GM18870 (cell line): ENCODE data around the gene OTUB1.

Experiments
- ATAC-seq: cut with Tn5 transposase; IDR thresholded peaks from one replicate; pipeline ENCODE4 v1.9.1; 2021; ENCODE audit warnings: moderate library complexity; ENCODE audit not compliant: unreplicated experiment

OTUB1 gene

DNA sequence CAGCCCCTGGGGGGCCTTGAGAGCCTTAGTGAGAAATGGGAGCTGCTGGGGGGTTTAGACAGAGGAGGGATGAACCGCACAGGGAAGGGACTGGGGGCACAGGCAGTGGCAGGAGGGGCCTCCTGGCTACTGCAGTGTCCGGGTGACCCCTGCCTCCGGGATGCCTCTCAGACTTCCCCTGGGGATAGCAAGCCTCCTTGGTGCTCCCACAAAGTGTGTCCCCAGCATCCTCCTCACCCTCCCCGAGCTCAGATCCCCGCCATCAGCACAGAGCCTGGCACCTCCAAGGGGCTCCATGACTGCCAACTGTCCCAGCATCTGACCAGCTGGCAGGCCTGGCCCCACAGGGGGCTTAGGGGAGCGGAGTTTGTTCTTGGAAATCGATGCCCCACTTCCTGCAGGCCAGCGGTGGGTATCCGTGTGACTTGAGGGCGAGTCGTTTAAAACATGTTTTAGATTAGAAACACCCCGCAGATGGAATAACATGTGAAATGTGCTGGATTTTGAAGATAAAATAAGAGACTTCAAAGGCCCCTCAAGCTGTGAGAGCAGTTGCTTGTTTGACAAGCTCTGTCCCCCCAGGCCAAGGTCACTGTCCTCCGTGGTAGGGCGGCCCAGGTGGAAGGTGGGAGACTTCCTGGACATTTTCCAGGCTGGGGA is 36.0 kb downstream of the OTUB1 start:
- ATAC-seq: no peak

DNA sequence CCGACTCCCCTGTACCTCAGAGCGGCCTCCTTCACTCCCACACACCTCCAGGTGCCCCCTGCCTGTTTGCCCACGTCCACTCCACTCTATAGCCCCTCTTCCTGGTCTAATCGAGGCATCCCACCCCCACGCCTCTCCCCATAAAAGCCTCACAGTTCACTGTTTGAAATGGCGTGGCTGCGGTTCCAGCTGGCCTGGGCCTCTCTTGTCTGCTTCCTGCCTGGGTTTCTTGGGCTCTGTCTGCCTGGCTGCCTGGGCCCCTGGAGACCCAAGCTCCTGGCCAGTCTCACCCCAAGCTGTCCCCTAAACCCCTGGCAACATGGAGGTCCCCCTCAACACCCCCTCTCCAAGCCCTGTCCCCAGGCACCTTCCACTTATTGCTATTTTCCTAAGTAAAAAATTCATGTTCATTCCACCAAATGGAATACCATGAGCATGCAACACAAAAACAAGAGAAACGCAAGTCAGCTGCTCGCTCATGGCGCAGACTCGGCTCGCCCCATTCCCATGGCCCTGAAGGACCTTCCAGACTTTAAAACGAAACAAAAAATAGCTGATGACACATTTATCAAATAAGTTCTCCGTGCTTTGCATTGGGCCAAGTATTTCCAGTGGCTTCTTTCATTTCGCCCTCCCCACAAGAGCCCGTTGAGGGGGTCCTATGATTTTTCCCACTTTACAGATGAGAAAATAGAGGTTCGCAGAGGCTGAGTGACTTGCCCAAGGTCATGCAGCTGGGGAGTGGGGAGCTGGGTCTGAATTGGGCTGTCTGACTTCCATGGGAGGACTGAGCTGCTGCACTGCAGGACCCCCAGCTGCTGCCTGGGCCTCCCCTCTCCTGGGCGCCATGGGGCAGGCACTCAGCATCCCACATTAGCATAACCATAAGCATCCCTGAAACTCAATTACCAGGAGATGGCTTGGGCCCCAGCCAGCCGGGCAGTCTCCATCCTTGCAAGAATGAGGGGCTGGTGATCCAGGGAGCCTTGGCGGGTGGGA is 37.8 kb downstream of the OTUB1 start:
- no peak for ATAC-seq

DNA sequence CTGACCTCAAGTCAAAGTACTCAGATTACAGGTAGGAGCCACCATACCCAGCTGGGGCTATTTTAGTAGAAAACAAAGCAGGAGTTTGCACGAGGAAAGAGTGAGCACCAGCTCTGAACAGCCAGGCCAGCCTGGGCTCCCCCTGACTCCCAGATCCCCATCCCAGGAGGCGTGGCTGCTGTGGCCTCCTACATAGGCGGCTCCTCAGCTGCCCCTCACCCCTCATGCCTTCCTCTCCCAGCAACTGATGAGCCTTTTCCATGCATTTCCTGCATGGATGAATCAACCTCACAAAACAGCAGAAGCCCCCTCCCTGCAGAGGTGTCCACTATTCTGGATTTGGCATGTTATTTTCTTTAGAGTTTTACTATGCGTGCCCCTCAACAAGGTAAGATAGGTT is 39.0 kb downstream of the OTUB1 start:
- ATAC-seq: no peak

DNA sequence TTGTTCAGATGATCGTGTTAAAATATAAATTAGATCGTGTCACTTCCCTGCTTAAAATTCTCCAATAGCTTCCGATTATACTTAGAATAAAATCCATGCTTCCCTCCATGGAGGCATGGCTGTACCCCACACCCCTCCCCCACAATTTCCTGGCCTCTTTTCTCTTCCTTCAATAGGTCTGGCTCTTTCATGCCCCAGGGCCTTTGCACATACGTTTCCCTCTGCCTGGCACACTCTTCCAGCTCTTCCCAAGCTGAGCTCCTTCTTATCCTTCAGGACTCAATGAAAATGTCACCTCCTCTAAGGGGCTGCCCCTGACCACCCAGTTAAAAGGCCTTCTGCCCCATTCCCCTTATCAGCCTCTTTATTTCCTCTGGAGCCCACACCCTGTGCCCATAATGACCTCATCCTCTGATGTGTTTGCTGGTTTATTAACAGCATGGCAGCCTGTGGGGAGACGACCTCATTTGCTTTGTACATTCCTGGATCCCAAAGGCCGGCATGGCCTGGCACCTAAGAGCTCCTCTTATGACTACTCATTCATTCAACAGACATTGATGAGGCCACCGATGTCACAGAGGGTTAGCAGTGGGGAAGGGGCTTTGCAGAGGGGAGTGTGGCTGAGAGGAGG is 40.5 kb downstream of the OTUB1 start:
- ATAC-seq: no peak

DNA sequence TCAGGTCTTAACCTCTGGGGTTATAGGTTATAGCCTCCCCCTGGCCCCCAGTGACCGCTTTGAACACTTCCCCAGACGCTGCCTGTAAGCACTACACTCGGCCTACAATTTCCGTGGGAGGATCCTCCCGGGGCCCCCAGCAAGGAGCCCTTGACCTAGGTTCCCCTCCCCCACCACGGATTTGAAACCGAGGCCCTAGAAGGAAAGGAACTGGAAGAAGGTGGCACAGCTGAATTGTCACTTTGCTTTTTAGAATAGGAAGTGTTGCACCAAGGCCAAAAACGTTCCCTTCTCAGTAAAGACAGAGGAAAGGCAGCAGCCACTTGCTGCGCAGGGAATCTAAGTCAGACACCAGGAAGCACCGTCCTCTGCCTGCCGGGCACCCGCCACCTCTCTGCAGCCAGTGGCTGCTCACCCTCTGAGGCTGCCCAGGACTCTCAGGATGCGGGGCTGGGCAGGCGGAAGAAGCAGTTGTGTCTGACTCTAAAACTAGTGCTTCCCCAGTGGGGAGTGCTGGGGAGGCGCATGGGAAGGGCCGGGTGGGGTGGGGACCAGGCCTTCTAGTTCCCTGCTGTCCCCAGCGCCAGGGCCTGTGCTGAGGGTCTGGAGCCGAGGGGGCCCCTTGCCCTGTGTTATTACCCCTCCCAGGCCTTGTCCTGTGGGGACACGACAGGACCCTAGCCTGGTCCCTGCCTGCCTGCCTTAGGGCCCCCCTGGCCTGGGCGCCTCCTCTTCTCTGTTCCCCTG is 41.6 kb downstream of the OTUB1 start:
- no peak for ATAC-seq

DNA sequence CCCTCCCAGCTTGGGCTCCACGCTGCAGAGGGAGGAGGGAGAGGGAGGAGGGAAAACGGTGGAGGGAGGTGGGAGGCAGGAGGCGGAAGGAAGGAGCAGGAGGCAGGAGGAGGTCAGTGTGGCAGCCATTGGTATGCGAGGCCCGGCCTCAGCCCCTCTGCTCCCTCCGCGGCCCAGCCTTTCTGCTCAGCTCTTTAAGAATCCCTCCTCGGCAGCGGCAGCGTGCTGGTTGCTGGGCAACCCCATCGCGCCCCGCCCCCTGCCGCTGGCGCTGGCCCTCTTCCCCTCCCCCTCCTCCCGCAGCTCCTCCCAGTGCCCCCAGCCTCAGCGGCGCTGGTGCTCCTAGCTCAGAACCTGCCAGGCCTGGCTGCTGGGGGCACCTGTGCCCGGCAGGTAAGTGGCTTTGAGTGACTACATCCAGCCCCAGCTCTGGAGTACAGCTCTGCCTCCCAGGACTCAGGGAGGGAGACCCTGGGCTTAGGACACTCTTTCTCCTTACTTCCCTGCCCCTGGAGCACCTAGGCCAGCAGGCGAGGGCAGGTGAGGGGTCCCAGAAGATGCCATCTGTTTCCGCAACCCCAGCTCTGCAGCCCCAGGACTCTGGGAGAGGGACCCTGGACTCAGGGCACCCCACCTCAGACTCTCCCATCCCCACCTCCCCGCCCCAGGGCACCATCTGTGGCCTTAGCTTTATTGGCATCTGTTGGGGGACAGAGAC is 42.3 kb downstream of the OTUB1 start:
- no peak for ATAC-seq

DNA sequence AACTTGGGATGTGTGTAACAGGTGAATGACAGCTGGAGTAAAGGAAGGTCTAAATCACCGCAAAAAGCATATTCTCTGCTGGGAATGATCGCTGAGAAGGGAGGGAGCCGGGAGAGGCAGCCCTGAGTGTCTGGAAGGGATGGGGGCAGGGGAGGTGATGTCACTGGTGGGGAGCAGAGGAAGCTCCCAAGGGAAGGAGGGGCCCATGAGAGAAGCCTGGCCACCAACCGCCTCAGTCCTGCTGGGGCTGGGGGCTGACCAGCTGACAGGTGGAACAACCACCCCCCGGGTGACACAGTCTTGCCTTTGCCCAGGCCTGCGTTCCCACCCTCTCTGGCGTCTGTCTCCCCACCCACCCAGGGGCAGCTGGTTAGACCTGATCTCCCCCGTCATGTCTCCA is 43.5 kb downstream of the OTUB1 start:
- no peak for ATAC-seq

DNA sequence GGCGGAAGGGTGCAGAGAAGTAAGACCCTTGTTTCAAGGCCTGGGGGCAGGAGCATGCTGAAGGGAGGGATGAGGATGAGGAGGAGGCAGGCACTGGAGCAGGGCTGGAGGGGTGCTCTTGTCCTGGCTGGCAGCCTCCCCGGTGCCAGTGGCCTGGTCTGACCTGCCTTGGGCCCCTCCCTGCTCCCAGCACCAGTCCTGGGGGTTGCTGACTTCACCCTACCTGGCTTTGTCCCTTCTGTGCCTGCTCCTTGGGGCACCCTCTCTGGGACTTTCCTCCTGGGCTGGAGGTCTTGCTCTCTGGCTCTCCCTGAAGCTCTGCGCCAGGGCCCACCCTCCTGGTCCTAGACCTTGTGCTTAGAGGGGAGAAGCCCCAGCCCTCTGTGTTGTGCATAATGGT is 44.8 kb downstream of the OTUB1 start:
- no peak for ATAC-seq

DNA sequence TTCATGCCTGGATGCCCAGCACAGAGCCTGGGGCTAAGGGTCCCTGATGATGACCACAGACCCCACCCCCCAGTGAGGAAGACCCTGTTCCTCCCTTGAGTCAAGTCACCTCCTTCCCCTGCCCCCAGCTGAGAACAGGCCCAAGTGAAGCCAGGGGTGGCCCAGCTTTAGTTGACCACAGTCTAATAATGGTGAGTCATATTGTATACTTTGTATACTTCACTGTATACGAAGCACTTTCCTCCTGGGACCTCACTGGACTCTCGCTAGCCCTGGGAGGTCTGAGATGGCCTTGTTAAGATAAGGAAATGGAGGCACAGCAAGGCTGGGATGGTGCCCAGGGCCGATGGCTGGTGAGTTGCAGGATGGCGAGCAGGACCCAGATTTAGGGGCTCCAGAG is 45.8 kb downstream of the OTUB1 start:
- ATAC-seq: no peak

DNA sequence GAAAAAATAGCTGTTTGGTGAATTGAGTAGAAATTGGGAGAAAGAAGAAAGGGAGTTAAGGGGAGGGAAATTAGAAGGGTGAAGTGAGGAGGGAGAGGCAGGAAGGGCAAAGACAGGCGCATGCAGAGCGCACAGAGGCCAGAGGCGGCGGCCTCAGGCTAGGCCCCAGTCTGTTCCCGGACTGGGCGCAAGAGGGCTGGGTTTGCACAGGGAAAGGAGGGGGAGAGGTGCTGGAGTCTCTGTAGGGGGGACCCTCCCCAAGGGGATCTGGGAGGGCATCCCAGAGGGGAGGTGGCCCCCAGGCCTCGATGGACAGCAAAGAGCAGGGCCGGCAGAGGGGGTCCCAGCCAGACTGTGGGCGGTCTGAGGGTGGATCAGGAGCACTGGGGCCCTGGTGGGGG is 48.2 kb downstream of the OTUB1 start:
- ATAC-seq: no peak

DNA sequence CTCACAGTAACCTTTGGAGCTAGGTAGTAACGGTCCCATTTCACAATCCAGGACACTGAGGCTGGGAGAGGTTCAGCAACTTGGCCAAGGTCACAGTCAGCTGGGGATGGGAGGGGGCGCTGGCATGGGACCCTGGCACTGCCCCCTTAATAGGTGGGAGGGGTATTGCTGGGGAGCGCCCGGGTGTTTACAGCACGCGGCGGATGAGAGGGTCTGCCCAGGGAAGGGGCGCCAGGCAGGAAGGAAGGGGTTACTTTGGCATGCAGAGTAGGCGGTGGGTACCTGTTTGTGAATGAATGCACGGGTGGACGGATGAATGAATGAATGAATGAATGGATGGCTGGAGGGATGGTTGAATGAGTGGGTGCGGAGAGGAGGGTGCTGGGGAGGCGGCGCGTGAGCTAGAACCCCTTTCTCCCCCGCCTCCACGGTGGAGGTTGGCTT is 48.9 kb downstream of the OTUB1 start:
- no peak for ATAC-seq

DNA sequence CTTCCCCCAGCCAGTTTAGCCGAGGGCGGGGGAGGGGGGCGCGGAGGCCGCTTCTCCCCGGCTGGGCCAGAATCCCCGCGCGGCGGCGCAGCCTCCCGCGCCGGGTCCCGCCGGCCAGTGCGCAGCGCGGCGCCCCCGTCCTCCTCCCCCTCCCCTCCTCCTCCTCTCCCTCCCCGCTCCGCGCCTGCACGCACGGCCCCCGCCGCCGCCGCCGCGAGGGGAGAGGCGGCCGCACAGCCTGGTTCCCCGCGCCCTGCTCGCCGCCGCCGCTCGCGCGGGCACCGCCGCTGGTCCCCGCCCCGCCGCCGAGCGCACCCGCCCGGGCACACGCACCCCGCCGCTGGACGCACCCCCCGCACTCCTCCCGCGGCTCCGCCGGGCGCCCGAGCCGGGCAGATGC is 49.3 kb downstream of the OTUB1 start, which contains the start of gene FLRT1:
FLRT1 (plus strand) TSS at position 356 of the 400 bp plus-strand sequence. CDS start 80,337 bp downstream, outside the sequence.
- ATAC-seq: no peak

DNA sequence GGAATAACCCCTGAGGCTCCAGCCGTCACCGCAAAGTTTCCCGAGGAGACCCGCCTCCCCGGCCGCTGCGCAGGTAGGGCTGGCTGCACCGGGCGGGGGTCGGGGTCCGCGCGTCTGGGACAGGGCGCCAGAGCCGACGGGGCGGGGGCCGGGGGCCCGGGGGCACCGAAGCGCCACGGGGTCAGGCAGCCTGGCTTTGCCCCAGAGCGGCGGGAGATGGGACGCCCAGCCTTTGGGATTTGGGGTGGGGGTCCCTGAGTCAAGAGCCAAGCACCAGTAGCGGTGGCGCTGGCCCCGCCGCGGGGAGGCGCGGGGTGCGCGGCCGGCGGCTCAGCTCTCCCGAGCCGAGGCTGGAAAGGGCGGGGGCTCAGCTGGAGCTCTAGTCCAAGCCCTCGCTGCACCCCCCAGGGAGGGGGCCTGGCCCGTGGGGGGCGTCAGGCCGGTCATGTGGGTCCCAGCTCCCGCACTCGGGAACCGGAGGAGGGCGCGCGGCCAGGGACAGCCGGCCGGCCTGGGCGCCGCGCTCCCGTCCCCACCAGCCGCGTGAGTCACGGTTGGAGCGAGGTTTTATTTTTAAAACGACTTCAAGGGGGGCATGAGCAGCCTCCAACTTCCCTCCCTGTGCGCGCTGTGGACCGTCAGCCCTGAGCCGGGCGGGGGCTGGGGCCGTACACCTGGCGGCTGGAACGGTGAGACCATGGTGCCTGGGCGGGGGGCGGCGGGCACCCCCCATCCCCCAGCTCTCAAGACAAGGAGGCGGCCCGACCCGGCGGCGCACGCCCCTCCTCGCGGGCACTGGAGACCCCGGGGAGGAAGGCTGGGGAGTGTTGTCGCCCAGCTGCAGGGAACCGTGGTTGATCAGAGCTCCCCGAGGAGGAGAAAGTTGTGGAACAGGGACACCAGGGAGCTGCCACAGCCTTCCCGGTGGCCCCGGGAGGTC is 50.1 kb downstream of the OTUB1 start:
- ATAC-seq: no peak

DNA sequence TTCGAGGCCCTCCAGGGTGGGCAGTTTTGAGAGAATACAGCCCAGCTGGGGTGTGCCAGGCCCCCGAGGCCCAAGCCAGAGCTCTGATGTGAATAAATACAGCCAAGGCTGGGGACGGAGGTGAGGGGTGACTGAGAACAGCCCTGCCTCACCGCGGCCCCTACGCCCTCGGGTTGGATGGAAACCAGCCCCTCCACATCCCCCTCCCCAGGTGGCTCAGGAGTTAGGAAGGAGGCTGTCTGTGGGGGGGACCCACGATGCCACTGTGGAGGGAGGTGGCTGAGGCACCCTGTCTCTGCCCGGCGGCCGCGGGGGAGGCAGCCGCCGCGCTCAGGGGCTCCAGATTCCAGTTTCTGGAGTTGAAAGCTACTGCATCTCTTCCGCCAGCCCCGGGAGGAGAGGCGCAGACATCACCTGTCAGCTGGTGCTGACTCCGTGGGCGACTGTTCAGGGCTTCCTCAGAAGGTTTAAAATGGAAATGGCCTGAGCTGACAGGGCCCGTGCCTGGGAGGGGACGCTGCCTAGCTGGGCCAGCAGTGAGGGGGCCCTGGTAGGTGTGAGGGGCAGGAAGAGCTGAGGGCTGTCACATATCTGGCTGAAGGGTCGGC is 50.9 kb downstream of the OTUB1 start:
- no peak for ATAC-seq

DNA sequence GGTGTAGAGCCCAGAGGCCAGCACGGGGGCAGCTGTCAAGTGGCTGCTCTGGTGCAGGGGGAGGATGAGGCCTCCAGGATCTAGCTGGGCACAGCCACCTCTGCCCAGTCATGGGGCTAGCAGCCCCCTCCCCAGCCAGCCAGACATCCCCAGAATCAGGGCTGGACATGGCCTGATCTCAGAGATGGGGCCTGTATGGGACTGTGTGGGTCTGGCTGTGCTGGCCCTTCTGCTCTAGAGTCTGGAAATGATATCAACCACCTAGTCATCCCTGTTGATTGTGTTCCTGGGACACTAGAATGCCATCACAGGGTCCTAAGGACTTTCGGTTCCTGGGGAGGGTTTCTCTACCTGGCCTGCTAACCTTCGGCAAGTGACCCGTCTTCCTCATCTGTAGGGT is 52.3 kb downstream of the OTUB1 start:
- no peak for ATAC-seq

DNA sequence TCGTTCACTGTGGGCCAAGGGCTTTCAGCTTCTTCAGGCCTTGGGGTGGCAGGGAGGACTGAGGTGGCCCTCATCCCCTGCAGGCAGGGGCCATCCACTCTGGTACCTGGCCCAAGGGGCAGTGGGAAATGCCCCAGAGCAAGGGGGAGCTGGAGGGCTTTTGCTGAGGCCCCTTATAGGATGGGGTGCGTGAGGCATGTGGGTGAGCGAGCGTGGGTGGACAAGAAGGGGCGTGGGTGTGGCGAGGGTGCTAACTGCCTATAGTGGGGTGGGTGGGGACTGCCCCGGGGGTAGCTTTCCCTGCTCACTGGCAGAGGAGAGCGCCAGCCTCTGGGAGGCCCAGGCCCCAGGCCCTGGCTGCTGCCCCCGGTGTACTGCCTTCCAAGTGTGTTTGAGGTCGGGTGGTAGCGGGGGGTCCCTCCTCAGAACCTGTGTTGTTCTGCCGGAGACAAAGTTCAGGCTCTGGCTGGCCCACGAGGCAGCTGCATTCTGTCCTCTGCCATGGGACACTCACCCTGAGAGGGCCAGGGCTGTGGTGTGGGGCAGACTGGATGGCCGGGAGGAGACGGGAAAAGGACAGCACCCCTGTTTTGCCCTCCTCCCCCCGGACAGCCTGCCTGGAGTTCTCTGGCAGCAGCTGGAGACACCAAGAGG is 52.9 kb downstream of the OTUB1 start:
- no peak for ATAC-seq

DNA sequence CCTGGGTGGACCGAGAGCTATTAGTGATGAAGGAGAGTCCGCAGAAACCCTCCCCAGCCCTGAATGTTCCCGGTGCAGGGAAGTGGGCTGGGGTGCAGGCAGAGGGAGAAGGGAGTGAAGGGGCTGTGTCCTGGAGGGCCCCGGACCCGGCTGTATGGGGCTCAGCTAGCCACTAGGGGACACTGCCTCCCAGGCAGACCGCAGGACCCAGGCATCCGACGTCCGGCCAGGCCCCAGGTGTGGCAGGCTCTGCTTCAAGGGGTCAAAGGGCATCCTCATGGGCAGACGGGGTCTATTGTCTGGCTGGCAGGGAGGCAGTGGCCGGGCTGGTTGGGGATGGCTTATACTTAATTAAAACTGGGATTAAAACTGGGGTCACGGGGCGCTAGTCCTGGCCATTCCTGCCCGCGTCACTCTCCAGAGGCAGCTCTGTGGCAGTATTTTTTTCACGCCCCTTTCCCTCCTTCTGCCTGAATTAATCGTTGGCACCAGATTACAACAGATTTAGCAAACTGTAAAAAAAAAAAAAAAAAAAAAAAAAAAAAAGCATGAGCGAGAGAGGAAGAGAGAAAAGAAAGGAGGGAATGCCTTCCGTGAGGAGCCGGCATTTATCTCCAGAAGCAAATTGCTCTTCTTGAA is 54.6 kb downstream of the OTUB1 start:
- ATAC-seq: no peak

DNA sequence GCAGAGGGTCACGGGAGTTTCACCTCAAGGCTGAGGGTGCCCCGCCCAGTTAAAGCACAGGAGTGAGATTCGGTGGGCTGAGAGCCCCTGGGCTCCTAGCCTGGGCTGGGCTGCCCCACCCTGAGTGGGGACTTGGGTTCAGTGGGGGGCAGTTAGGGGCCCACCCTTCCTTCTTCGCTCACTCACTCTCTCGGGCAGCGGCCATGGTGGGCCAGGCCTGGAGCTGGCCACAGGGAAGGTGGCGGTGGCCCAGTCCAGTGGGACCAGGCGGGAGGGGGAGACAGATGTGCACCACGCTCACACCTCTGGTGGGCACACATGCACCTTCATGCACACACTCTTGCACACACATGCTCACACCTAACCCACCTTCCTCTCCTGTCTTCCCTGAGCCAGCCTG is 55.6 kb downstream of the OTUB1 start:
- no peak for ATAC-seq
